Endodermal cell (in vitro differentiated cells): ENCODE results near the gene SLC4A5. TPM values are rescaled to one million over a fixed set of nuclear protein-coding genes. Genes with fewer than 3 reads are reported as not detected.
A peak's percentile ranks its signal among the peaks of the same experiment; 100 is the strongest.

Experiments
- DNase-seq: peaks from one replicate; pipeline ENCODE4 v3.0.0-alpha.2; 2017
- H3K27ac ChIP-seq: 2 replicates; pipeline ENCODE4 v1.5.1; 2013; ENCODE audit warnings: mild to moderate bottlenecking, low read depth, low read length, moderate library complexity
- H3K27me3 ChIP-seq: 2 replicates; pipeline ENCODE4 v1.6.1; 2013; ENCODE audit warnings: mild to moderate bottlenecking, low read length, moderate library complexity; ENCODE audit not compliant: insufficient read depth, control insufficient read depth, poor library complexity, severe bottlenecking
- H3K36me3 ChIP-seq: 2 replicates; pipeline ENCODE4 v1.7.0; 2013; ENCODE audit warnings: mild to moderate bottlenecking, low read length, moderate library complexity; ENCODE audit not compliant: control insufficient read depth, insufficient read depth
- H3K4me1 ChIP-seq: one replicate; pipeline ENCODE4 v1.7.0; 2013; ENCODE audit warnings: low read length; ENCODE audit not compliant: control insufficient read depth, insufficient read depth
- H3K4me3 ChIP-seq: 2 replicates; pipeline ENCODE4 v1.5.1; 2013; ENCODE audit warnings: mild to moderate bottlenecking, low read length, moderate library complexity
- H3K9ac ChIP-seq: 2 replicates; pipeline ENCODE4 v1.6.1; 2013; ENCODE audit warnings: mild to moderate bottlenecking, low read length, moderate library complexity; ENCODE audit not compliant: poor library complexity, severe bottlenecking; ENCODE audit errors: extremely low read depth
- H3K9me3 ChIP-seq: 2 replicates; pipeline ENCODE4 v1.6.1; 2013; ENCODE audit warnings: mild to moderate bottlenecking, low read length, moderate library complexity; ENCODE audit not compliant: control insufficient read depth
- H3K27ac Mint-ChIP-seq: 2 replicates; pipeline ENCODE4 v1.8.0; 2020; ENCODE audit warnings: mixed read lengths
- H3K27me3 Mint-ChIP-seq: 2 replicates; pipeline ENCODE4 v1.8.0; 2021; ENCODE audit warnings: mild to moderate bottlenecking, mixed read lengths; ENCODE audit not compliant: insufficient read depth
- H3K36me3 Mint-ChIP-seq: 2 replicates; pipeline ENCODE4 v1.8.0; 2020; ENCODE audit warnings: low read depth, mixed read lengths
- H3K4me1 Mint-ChIP-seq: 2 replicates; pipeline ENCODE4 v1.8.0; 2020; ENCODE audit warnings: mixed read lengths
- H3K4me3 Mint-ChIP-seq: 2 replicates; pipeline ENCODE4 v1.8.0; 2020; ENCODE audit warnings: mild to moderate bottlenecking, moderate library complexity, mixed read lengths
- H3K9me3 Mint-ChIP-seq: 2 replicates; pipeline ENCODE4 v1.8.0; 2020; ENCODE audit warnings: mild to moderate bottlenecking, mixed read lengths
- CTCF ChIP-seq: fragments of 200-600 bp; sonication (generic); conservative IDR thresholded peaks from 2 replicates; pipeline ENCODE4 v1.5.0; 2021; ENCODE audit warnings: antibody characterized with exemption, mild to moderate bottlenecking
- WGBS, 2 experiments: methylation state at CpG; one replicate each; pipeline versions ENCODE4 v1.1.5 to v1.1.7; 2013; ENCODE audit warnings: missing lambda C conversion rate in 2 of 2, mixed read lengths in 1 of 2; ENCODE audit not compliant: insufficient coverage in 1 of 2, insufficient read length in 1 of 2; 5-methylcytosine and 5-hydroxymethylcytosine counted together
- total RNA-seq, 2 donors: library from RNA; stranded (reverse); fragmentation: NEBNext Ultra II Directional in 1 of 2; extraction: Animal tissue kit (Norgen Biotek cat#: 25700) in 1 of 2; gene quantifications; 2 replicates in 1 of 2; 3 replicates in 1 of 2; pipeline ENCODE4 v1.2.1, GENCODE V29; 2021

The SLC4A5 gene
- total RNA-seq, 2 donors from 2014 or later, result 2.5 to 3.7 TPM

GRCh38 chr2:74381751-74382150, 38.5 kb upstream of the SLC4A5 start:
- Mint-ChIP-seq H3K27ac (no peak overlapping the region), H3K9me3 (no peaks in the 10 kb centered on the region), H3K4me1 (peaks cover 32% of the 10 kb centered on the region), H3K27me3 (no peaks in the 10 kb centered on the region), H3K4me3 (no peak overlapping the region), H3K36me3 (peaks cover 18% of the 10 kb centered on the region)
- no peak for DNase-seq
- peaks cover 37% of the 10 kb centered on the region for H3K36me3 ChIP-seq
- no peaks in the 10 kb centered on the region for H3K27me3 ChIP-seq
- H3K9ac ChIP-seq, result no peak overlapping the region
- H3K9me3 ChIP-seq, result no peaks in the 10 kb centered on the region
- no peak overlapping the region for H3K27ac ChIP-seq
- WGBS, 2 experiments, result 93% methylated on average over 3 of the region's 3 CpGs; no CpG with 5 or more reads in 1 of the 2 experiments
- no peak overlapping the region for H3K4me3 ChIP-seq
- TF ChIP-seq CTCF, result no peak
- H3K4me1 ChIP-seq, result peaks cover 6% of the 10 kb centered on the region

DNA sequence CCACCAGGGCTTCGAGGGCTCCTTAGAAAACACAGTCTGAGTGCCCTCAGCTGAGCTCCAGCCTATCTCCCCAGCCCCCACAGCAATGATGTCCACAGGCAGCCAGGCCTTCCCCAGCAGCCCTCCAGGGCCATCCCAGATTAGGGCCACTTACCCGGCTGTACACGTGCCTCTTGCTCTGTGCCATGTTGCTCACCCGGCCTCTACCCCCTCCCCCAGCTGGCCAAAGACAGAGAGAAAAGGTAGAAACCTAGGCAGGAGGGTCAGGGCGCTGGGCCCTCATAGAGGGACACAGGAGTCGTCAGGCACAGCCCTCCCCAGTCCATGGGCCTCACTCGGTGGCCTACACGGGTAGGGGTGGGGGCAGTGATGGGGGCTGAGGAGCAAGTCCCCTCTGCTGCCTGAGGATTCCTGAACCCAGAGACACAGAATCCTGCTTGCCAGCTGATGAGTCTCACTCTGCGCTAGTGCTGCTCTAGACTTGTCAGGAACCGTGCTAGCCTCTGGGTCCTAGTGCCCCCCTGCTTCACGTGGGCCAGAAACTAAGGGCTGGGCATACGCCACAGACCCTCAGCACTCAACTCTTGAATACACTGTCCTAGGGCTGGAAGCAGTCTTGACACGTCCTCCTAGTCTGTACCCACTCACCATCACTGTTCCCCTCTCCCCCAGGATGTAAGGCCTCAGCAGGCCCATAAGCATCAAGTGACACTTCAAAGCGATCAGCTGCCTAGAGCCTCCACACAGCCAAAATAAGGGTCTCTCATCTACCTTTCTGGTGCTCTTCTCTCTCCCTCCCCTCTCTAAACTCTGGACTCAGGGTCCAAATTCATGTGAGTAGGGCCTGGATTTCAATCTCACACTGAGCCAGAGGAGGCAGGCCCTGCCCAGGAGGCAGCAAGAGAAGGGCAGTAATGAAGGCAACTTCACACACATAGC, 36.9 kb upstream of the SLC4A5 start, which contains the start of gene DCTN1:
Gene DCTN1, minus strand, starts transcription at position 461 of the 939 bp plus-strand sequence. Its CDS starts 274 bp downstream, at position 187.
- Mint-ChIP-seq H3K36me3 (peaks cover 30% of the 10 kb centered on the region), H3K27ac (peak within 1 kb of the TSS; percentile 95)
- H3K27ac ChIP-seq, result no peak within 1 kb of the TSS

DNA sequence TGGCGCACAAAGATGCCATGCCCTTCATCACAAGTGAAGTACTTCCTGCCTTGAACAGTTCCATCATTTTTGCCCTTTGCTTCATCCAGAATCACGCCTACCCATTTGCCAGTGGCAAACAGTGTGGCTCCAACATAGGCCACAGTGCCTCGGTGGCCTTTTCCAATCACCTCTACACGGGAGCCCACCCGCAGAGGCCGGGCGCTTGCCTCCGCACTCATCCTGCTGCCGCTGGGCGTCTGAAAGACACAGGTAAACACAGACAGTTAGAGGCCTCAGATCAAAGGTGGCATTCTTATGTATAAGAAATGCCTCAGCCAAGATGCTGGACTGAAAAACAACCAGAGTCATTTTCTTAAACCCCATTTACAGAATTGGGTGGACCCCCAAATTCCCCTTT, 34.8 kb upstream of the SLC4A5 start:
- Histone ChIP-seq H3K4me1 (peaks cover 18% of the 10 kb centered on the region), H3K27me3 (no peaks in the 10 kb centered on the region), H3K9ac (no peak overlapping the region), H3K27ac (no peak overlapping the region), H3K4me3 (peak overlapping the region; percentile 77), H3K36me3 (peaks cover 40% of the 10 kb centered on the region), H3K9me3 (no peaks in the 10 kb centered on the region)
- 96 to 100% methylated on average over 6 to 10 of the region's 10 CpGs for WGBS, 2 experiments
- Mint-ChIP-seq H3K27ac (no peak overlapping the region), H3K9me3 (no peaks in the 10 kb centered on the region), H3K4me3 (no peak overlapping the region), H3K36me3 (peaks cover 21% of the 10 kb centered on the region), H3K27me3 (no peaks in the 10 kb centered on the region), H3K4me1 (peaks cover 52% of the 10 kb centered on the region)
- no peak for DNase-seq
- TF ChIP-seq CTCF, result no peak

More for the DNA sequence above, 36.9 kb upstream of the SLC4A5 start, which contains the start of gene DCTN1:
- H3K27me3 ChIP-seq, result no peaks in the 10 kb centered on the region
- peaks cover 33% of the 10 kb centered on the region for H3K4me1 Mint-ChIP-seq
- DNase-seq, result peak; percentile 91
- no peak for TF ChIP-seq CTCF
- peak within 1 kb of the TSS; percentile 57 for H3K4me3 Mint-ChIP-seq
- no peaks in the 10 kb centered on the region for H3K9me3 ChIP-seq
- H3K4me3 ChIP-seq, result peak within 1 kb of the TSS; percentile 77
- peak within 1 kb of the TSS; percentile 28 for H3K9ac ChIP-seq
- WGBS, 2 experiments, result 8 to 23% methylated on average over 5 to 14 of the region's 14 CpGs
- no peaks in the 10 kb centered on the region for H3K9me3 Mint-ChIP-seq
- H3K36me3 ChIP-seq, result peaks cover 44% of the 10 kb centered on the region
- H3K4me1 ChIP-seq, result peaks cover 6% of the 10 kb centered on the region
- H3K27me3 Mint-ChIP-seq, result no peaks in the 10 kb centered on the region
